ENCODE measurements around the gene GALNT7.

GALNT7 gene

DNA sequence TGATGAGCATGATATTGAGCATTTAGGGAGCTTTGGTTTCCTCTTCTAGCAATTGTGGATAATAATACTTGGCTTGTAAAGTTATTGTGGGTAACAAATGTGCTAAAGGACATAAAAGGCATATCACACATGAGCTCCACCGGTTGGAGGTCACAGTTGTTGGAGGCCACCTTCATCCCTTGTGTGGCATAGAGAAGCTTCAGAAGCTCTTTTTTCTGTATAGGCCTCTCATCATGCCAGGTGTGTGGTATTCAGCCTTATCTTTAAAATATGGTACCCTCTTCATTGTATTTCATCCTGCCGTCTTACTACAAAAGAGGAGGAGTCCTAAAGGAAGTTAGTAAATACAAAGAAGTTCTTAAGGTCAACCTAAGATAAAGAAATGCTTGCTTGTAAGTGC is 99.1 kb downstream of the GALNT7 start:
- no peak for DNase-seq (ENCODE audit: low read depth)

DNA sequence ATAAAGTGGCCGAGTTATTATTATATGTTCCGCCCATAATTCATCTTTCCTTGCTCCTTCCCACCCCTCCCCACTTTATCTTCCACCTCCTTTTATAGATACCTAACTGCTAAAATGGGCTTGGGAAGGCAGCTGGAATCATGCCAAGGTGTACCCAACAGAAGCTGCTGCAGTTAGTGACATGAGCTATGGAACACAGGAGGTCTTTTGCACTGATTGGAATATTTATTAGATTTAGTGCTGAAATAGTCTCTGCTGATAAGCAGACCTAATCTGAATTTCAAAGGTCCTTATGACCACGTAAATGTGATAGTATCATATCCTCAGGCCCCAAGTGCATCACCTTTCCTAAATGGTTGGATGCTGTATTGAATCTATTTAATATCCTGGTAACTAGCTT is 100.7 kb downstream of the GALNT7 start:
- no peak for DNase-seq (ENCODE audit: low read depth)

DNA sequence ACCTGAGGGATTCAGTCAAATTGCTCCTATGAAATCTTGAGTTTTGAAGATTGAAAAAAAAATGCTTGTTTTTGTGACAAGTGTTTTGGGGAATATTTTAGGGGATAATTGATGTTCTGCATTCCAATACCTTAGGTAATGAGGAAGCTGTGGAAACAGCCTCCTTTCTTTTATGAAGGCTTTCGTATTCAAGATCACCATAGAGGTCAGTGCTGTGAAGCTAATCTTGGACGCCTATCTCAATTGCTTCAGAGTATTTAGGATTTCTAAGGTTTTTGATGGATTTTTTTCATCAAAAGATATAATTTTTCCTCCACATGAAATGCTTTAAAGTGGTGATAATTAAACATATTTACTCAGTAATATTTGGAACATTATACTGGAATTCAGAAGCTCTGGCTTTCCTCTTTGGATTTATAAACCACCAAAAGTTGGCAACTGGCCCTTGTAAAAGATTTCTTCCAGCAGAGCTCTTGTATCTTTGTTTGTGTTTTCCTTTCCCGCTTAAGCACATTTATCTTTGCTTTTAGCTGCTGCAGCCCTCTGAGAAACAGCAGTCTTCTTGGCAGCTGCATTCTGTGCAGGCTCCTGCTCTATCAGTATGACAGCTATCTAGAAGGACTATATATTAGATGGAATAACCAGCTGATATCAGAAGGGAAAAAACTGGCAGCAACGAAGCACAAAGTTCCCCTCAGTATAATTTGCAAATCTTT is 101.9 kb downstream of the GALNT7 start:
- no peak for DNase-seq (ENCODE audit: low read depth)

DNA sequence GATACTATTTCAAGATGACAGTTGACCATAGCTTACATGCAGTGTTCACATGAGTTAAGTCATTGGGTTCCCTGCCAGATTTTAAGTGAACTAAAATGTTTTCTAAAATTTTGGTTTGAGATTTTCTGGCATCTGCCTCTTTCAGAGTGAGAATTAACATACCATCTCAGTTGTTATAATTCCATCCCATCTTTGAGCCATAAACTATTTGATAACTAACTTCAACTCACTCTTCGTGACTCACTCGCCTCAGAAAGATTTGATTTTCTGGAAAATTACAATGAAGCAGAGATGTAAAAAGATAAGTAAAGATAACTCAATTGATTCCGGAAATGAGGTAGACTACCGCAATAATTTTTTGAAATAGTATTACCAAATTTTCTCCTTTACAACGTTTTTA is 103.7 kb downstream of the GALNT7 start:
- no peak for DNase-seq (ENCODE audit: low read depth)

DNA sequence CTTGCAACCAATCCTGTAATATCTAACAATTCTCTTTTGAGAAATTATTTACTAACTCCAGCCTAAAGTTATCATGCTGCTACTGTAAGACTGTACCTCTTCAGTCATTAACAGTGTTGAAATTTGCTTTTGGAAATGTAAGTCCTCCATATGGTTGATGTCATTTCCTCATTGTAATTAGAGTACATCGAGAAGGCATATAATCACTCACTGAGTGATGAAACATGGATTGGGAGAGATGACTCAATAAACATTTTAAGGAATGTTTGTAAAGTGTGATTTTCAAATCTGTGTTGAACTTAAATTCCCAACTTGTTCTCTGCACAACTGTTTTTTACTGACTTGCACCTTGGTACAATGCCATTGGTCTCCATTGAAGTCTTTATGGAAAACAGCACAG is 104.4 kb downstream of the GALNT7 start:
- DNase-seq (ENCODE audit: low read depth), result no peak

DNA sequence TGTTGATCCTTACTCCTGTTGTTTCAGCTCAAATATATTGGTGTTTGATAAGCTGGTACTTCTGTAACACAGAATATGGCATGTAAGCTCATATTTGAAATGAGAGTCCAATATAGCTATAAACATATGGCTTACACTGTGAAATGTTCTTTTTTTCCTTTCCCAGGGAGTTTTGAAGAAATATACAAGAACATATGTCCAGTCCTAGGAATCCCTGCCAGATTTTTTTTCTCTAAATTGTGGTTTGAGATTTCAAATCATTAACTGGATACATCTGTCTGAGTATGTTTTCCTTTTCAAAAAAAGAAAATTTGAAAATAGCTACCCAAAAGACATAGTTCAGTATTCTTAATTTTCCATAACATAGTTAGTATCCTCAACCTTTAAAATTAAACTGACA is 105.3 kb downstream of the GALNT7 start:
- no peak for DNase-seq (ENCODE audit: low read depth)

DNA sequence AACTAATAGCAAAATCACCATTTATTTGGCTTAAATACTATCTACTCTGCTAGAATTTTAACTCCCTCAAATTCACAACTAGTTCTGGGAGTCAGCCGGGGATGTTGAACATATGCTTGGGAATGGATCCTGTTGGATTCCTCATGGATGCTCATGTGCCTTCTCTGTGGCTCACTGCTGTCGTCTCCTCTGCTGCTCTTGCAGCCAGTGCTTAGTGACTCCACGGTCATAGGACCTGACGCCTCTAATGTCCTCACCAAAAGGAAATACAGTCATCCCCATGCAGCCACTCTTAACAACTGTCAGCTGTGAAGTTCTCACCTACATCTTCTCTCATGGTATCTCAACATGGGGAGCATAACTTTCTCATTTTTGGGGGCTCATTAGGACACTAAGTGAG is 106.1 kb downstream of the GALNT7 start:
- DNase-seq (ENCODE audit: low read depth), result no peak

DNA sequence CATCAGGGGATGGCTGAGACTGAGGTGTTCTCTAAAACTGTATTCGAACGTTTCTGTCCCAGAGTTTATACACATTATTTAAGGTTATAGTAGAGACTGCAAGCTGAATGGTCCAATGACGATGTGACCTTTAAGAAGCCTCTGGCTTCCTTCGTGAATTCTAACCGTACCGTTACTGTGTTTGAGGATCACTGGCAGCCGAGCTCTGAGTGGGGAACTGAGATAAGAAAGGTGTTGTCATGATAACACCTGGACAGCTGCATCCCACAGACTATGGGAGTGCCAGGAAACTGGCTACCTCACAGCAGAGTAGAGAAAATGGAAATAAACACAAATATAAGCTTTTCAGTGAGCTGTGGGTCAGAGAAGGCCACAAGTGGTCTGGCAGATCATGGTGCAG is 106.5 kb downstream of the GALNT7 start:
- no peak for DNase-seq (ENCODE audit: low read depth)

DNA sequence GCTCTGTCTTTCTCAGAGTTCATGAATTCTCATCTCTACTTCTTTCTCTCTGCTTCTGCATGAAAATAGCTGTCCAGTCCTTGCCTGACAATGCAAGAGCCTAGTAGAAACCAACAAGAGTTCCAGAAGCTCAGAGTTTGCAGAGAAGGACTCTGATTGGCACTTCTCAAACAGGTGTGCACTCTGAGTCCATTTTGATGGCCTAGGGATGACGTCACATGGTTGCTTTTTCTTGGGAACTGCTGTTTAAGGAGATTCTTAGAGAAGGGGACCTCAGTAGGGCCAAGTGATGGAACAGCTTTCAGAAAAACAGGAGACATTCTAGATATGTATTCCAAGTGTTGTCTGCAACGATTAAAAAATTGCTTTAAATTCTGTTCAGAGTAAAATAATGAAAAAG is 108.7 kb downstream of the GALNT7 start:
- DNase-seq (ENCODE audit: low read depth), result no peak

DNA sequence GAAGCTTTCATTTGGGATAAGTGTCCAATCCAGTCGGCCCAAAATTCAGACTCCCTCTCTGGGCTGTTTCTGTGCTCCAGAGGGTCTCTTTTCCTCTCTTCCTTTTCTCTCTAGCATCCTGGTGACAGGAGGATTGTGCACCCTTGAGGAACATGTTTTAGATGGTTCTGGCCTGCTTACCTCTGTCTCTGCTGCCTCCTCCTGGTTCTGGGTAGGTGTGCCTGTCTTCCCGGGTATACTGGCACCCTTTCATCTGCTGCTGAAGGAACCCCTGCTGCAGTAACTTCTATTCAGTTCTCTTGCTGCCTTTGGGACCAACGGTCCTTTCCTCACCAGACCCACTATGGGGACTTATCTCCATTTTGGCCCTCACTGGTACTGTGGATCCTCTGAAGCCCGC is 112.4 kb downstream of the GALNT7 start:
- no peak for DNase-seq (ENCODE audit: low read depth)

DNA sequence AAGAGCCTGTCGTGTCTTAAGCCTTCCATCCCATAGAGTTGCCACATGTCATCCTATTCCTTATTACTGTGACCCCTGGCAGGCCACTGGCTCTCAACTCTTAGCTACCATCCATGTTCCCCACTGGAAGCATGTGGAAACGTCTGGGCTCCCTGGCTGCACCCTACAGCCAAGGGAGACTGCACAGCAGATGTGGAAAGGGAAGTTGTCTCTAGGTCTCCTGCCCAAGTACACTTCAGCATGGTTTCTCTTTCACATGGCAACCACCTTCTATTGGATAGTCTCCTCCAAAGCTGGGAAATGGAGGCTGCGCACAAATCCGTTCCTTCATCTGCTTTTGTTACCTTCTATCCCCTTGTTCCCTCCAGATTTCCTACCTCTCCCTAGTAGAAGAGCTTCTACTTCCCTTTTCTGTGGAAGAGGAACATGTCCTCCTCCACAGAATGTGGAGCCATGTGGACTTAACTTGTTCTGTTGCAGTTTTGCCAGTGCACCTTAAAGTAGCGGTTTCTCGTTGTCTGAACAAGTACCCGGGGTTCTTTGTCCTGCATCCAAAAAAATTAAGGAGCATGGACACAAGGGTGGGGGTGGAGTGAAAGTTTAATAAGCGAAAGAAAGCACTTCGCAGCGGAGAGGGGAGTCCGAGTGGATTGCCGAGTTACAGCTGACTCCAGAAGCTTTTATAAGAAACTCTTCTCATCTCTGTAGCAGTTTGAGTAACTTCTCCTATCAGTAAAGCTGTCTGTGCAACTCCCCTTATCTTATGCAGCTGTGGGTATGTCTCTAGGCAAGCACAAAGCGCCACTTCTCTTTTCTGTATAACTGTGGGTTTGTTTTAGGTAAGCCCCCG is 113.0 kb downstream of the GALNT7 start:
- DNase-seq (ENCODE audit: low read depth), result no peak

DNA sequence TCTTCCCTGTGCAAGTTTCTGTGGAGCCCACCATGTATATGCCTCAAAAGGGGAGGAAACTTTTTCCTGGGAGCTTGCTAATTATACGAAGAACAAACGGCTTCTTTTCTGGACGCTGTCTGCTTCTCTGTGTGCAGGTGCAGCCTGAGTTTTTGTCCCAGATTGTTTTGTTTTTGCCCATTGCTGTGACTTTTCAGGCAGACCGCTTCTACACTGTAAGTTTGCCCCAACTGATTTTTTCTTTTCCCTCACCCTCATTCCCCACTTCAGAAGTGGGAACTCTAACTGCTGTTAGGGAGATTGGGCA is 113.6 kb downstream of the GALNT7 start:
- no peak for DNase-seq (ENCODE audit: low read depth)

DNA sequence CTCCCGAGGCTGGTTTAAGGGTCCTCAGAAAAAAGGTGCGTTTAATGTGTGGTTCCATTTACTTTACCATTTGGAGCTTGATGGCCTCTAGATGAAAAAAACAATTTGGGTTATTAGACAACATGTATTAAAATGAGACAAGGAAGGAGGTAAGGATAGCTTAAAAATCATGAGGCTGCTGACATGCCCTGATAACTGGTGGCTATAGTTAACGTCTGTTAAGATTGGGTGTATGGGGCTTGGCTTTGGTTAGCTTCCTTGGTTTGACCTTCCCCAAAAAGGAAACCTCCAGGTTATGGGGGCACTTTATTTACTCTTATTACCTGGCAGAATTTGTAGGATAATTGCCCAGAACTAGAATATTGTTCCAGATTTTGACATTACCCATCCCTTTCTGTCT is 114.0 kb downstream of the GALNT7 start:
- no peak for DNase-seq (ENCODE audit: low read depth)

DNA sequence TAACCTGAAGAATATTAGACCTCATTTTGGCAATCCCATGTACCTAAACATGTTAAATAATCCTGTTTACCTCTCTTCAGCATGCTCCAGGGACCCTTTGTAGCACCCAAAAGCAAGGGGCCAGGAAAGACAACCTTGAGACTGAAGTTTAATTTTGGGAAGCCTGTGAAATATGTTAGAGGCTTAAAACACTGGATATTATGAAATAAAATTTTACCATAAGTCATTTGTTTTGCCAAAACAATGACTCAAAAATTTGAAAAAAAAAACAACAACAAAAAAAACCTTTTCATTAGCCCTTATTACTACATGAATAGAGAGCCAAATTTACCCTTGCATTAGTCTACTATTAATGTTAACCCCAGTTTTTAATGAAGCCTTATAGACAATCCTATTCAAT is 115.9 kb downstream of the GALNT7 start:
- DNase-seq (ENCODE audit: low read depth), result no peak

DNA sequence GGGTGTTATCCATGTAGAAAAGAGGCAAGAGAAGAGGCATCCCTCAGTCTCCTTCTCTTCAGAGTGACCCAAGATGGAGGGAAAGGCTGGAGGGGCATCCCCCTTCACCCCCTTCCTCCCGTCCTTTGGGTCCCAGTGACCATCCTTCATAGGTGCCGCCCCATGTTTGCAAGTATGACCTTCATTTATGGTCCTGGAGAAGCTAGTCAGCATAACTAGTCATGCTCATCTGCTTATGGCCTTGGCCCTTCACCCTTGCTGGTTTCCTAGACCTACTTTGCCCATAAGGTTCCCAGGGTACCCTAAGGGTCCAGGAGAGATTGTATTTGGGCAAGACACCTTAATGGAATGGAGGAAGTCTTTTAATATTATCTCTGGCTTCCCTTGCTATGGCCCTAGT is 118.9 kb downstream of the GALNT7 start:
- DNase-seq (ENCODE audit: low read depth), result no peak

DNA sequence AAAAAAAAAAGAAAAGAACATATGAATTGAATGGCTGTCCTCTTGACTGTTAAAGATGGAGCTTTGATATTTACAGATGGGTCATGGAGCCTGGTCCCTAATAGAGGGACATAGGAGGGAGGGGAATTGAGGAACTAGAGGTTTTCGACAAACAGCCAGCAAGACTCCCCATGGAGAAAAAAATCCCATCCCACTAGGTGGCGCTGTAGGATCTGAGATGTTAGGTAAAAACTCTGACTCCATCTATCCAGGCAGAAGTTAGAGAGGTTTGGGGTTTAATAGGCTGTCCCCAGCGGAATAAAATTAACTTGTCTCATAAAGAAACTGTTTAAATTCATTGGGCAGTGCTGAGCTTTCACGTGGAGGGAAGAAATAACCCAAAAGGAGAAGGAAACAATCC is 119.7 kb downstream of the GALNT7 start:
- peak; percentile 51 for DNase-seq (ENCODE audit: low read depth)

DNA sequence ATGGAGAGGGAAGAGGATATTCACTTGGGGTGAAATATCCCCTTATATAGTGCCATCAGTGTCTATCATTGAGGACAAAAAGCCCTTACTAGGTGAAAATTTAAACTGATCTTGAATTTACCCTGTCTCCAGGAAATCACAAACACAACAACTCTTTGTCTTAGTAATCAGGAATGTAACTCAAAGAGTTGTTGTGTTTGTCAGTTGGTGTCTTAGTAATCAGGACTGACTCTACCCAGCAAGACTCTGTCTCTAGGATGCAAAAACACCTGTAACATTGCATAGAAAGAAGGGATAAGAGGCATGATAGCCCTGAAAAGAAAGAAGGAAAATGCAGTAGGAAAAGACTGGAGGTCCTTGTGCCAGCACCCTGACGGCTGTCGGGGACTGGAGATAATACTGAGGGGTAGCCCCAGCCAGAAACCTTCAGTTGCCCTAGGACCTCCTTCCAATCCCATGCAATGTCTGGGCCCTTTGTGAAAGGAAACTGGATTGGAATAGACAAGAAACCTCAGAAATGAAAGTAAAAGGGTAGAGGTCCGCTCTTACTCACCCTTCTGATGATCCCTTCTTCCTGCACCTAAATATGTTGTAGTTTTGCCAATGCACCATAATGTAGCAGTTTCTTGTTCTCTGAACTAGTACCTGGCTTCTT is 120.2 kb downstream of the GALNT7 start:
- no peak for DNase-seq (ENCODE audit: low read depth)

DNA sequence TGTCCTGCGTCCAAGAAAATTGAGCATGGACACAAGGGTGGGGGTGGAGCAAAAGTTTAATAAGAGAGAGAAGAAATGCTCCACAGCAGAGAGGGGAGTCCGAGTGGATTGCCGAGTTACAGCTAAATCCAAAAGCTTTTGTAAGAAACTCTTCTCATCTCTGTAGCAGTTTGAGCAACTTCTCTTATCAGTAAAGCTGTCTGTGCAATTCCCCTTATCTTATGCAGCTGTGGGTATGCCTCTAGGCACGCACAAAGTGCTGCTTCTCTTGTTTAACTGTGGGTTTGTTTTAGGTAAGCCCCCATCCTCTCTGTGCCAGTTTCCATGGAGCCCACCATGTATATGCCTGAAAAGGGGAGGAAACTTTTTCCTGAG is 120.7 kb downstream of the GALNT7 start:
- no peak for DNase-seq (ENCODE audit: low read depth)

DNA sequence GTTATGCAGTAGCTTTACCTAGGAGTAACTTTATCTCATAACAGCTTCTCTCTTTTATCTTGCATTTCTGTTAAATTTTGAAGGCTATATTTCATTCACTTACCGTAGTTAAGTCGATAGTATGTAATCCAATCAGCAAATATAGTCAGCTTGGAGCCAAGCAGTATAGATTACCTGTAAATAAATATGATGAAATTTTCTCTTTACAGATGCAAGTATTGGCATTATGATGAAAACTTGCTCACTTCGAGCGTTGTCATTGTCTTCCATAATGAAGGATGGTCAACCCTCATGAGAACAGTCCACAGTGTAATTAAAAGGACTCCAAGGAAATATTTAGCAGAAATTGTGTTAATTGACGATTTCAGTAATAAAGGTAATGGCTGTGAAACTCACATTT is 123.3 kb downstream of the GALNT7 start:
- no peak for DNase-seq (ENCODE audit: low read depth)

DNA sequence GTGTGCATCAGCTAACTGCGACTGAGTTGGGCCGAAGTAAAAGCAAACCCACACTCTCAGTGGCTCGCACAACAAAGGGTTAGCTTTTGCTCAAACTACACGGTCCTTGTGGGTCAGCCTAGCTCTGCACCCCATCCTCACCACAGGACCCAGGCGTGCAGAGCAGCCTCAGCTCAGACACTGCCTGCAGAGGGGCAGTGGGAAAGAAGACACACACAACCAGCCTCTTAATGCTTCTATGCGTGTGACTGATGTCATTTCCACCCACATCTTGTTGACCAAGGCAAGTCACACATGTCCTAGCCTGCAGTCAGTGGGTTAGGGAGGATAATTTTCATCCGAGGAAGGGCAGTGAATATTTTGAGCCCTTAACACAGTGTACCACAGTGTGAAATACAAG is 125.1 kb downstream of the GALNT7 start:
- DNase-seq (ENCODE audit: low read depth), result no peak

DNA sequence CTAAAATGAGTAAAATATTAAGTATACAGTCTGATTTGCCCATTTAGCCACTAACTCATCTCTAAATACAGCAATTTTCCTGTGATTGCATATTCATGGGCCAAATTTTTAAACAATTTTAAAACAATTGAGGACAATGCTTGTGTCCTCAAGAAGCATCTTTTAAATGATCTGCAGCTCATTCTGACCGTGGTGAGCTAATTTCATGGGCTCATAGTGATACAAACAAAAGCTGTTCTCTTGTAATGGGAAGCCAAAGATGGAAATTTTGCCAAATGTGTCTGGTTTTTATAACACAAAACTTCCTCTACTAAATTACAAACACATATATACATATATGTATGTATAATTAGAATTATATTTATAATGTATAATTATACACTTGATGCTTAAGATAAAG is 125.8 kb downstream of the GALNT7 start:
- no peak for DNase-seq (ENCODE audit: low read depth)

DNA sequence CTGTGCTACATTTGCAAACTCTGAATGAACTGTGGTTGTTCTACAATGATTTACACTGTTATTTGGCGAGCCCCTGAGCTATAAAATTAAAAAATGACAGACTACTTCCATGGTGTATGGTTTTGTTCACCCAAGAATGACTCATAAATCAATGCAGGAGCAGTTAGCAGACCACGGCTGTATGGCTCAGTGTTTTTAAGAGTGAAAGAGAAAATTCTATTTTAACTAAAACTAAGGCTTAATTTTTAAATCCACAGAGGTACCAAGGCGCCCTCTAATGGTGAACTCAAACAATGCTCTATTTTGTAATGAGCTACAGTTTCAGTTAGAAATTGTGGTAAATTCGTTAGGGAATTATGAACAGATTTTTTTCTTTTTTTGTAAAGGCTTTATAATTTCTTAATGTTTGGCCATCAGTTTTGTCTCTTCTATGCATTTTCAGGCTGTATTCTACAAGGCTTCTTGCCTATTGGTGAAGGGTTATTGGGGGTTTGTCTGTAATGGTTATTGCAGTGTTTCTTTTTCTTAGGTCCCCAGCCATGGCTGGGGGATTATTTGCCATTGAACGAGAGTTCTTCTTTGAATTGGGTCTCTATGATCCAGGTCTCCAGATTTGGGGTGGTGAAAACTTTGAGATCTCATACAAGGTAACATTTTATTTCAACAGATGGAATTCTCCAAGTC is 133.0 kb downstream of the GALNT7 start:
- no peak for DNase-seq (ENCODE audit: low read depth)

DNA sequence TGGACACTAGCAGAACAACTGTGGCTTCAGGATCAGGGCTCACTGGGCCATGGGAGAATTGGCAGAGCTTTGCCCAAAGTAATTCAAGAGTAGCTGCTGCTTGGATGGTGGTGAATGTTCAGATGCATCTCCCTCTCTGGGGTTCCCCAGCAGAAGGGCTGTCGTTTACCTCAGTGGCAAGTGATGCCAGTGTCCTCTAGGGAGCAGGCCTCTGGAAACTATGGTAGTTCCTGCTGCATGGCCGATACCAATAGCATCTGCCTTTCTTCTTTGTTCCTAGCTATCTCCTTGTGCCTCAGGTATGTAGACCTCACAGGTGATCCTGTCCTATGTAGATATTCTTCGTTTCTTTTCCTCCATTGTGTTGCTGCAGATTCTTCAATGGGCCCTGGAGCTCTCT is 139.2 kb downstream of the GALNT7 start:
- no peak for DNase-seq (ENCODE audit: low read depth)
